Smooth muscle cell of the brain vasculature (primary cell): ENCODE measurements around the gene ADGRV1.

ENCODE experiments used
- DNase-seq: peaks from one replicate; pipeline ENCODE4 v3.0.0-alpha.2; 2012; ENCODE audit warnings: low read depth, low spot score

Gene ADGRV1

DNA sequence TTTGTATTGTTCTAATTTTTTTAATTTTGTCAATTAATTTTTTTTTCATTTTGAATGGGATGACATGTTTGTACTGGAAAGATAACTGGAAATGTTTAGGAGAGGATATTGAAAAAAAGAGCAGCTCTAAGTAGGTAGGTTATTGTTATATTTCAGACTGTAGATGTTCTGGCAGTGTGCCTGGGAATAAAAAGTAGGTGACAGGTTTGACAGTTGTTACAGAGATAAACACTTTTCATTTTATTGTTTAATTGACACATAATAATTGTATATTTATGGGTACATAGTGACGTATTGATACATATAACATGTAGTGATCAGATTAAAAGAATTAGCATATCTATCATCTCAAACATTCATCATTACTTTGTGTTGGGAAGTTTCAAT lies 545.5 kb downstream of the ADGRV1 start:
- DNase-seq: no peak

- DNase-seq: no peak
Measured at GRCh38 chr5:91106842-91107511, 548.4 kb downstream of the ADGRV1 start.

DNA sequence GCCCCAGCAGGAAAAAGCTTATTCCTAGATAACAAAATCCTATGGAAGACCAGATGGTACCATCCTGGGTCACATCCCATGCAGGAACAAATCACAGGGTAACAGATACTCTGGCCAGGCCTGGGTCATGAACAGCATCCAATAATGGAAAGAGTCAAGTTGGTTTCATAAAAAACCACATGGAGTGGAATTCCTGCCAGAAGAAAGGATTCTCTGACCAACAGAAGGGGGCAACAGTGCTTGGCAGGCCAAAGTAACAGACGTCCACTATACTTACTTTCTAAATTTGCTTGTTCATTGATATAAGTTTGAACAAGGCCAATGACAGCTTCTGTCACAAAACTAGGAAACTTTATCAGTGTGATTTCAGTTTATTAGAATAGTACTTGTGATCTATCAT lies 551.0 kb downstream of the ADGRV1 start:
- no peak for DNase-seq

GRCh38 chr5:91110686-91111085 lies 552.1 kb downstream of the ADGRV1 start:
- DNase-seq: no peak

DNA sequence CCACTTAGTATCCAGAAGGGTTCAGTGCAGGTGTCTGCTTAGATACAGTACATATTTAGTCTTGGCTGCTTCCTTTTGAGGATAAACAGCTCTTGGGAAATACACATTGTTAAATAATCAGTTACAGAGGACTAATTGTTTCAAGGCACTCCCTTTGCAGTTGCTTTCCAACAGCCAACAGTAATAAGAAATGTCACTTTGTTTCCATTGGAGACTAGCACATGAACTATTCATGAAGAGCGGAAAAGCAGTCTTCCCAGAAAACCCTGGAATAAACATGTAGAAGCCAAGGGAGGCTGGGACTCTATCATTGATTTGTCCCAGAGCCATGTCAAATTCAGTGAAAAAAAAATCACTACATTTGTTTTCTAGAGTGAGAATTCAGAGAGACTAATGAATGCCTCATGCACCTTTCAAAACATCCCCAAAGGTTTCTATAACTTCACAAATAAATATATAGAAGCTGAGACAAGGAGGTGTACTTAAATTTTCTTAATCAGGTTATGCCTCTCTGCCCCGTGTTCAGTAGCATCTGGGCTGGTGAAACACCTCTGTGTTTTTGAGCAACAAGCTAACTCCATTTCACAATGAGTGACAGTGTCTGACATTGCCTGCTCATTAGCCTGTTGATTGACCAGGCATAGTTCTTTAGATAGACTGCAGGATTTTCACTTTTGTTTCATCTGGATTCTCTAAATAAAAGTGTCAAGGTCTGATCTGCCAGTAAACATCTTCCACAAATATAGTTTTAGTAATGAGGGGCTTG lies 553.1 kb downstream of the ADGRV1 start:
- no peak for DNase-seq

DNA sequence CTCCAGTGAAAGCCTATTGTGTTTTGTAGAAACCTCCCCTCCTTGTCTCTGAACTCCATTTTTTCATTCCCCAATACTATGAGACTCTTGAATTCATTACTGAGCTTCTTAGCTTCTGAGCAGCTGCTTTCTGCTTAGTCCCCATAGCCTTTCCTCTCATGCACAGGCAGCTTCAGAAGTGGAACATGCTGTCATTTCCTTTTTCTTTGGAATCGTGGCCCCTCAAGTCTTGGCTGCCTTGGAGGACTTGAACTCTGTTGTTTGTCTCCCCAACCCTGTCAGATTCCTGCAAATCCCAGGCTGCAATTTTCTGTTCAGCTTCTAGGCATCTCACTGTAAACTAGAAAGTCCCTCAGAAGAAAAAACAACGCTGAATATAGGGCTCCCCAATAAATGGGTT lies 556.1 kb downstream of the ADGRV1 start:
- no peak for DNase-seq

- no peak for DNase-seq
Measured at GRCh38 chr5:91118354-91118753, 559.8 kb downstream of the ADGRV1 start.

DNA sequence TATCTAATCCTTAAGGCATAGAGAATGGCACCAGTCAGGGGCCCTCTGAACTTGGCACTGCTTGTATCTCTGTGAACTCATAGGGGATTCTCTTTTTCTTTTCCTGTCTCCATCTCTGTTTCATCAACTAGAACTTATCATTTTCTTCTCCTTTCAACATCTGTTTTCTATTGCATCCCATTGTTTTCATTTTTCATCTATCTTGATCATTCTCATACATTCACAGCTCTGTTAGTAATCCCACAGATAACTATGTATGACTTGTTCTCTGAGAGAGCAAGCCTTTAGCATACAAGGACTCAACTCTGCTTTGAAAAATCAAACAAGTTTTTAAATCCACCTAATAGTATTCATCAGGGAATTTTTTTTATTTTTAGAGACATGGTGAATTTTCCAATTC lies 560.2 kb downstream of the ADGRV1 start:
- no peak for DNase-seq

- DNase-seq: no peak
Measured at GRCh38 chr5:91119217-91119616, 560.6 kb downstream of the ADGRV1 start.

DNA sequence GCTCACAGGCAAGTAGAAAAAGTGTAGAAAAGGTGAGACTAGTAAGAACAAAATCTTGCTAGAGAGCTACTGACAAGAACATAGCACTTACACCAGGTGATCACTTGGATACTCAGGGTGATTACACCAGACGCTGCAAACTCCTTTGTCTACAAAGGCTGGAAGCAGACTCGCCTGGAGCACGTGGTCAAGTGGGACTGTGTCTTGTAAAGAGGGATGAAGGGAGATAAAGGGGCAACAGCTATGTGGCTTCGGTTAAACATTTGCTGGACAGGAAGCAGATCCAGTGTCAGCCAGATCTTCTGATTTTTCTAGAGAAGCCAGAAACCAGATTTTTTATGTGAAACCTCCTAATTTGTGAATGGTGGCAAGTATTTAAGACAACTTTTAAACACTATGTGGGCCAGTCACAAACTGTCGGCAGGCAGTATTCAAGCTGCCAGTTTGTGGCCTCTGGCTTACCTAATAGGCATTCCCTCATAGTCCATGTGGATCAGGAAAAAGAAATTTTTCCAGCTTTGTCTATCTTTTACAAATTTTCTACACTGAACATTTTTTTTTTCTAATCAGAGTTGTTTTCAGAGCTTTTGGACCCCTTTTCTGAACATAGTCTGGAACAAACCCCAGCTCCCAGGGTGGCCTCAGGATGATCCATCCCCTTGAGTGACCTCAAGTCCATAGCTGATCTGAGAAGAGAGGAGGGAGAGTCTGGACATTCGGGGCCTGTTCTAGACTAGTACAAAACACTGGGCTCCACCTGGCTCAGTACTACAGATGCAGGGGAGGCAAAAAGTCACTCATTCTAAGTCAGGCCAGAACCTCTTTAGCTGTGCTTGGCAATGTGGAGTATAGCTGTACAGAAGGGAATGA lies 561.6 kb downstream of the ADGRV1 start:
- DNase-seq: no peak

DNA sequence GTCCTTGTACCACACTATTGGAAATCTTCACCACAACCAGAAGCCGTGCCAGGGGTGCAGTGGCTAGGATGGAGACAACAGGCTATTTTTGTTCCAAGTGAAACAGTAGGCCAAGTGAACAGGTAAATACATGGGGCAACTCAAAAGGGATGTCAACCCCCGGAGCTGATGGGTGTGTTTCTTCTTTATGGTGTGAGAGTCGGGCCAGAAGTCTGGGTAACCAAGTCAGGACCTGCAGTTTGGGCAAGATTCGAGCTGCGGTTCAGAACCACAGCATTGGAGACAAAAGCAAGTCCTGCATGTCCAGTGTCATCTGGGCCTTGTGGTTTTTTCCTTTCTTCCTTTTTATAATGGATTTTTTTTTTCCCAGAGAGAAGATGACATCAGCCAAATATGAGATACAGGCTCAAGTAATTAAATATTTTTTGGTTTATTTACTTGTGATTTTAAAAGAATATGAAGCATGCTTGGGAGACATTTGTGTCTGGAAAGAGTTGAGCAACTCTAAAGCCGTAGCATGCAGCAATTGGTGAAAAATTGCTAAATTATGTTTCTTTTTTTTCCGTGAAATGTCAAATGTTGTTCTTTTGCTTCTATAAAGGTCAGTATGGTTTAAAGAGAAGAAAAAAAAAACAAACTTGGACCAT lies 562.9 kb downstream of the ADGRV1 start:
- DNase-seq: no peak

- no peak for DNase-seq
Measured at GRCh38 chr5:91122651-91123050, 564.1 kb downstream of the ADGRV1 start.

GRCh38 chr5:91123291-91123690 lies 564.7 kb downstream of the ADGRV1 start:
- DNase-seq: no peak

GRCh38 chr5:91123901-91124300 lies 565.3 kb downstream of the ADGRV1 start:
- DNase-seq: no peak

GRCh38 chr5:91125916-91126315 lies 567.3 kb downstream of the ADGRV1 start:
- no peak for DNase-seq

- peak; percentile 46 for DNase-seq
Measured at GRCh38 chr5:91126448-91126847, 567.9 kb downstream of the ADGRV1 start.

GRCh38 chr5:91126888-91127287 lies 568.3 kb downstream of the ADGRV1 start:
- no peak for DNase-seq

DNA sequence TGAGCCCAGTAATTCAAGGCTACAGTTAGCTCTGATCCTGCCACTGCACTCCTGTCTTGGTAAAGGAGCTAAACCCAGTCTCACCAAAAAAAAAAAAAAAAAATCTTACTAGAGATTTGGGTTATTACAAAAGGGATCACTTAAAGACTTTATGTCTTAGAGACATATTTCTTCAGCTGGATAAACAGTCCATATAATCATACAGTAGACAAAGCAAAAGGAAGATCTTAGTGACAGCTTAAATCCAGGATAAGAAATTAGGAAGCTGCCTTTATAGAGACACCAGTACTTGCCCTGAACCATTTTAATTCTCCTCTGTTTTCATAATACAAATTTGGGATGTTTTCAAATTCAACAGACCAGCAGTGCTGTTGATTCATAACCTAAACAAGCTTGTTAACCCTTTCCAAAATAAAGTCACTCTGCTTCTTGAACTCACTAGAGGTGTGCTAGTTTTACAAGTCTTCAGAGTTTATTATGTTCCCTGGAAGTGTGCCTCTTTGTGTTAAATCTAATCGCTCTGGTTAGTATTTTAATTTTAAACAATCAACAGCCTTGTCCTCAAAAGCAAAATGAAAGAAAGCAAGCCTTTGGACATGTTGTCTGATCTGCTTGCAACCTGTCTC lies 569.0 kb downstream of the ADGRV1 start:
- DNase-seq: no peak

- DNase-seq: no peak
Measured at GRCh38 chr5:91128604-91129003, 570.0 kb downstream of the ADGRV1 start.

DNA sequence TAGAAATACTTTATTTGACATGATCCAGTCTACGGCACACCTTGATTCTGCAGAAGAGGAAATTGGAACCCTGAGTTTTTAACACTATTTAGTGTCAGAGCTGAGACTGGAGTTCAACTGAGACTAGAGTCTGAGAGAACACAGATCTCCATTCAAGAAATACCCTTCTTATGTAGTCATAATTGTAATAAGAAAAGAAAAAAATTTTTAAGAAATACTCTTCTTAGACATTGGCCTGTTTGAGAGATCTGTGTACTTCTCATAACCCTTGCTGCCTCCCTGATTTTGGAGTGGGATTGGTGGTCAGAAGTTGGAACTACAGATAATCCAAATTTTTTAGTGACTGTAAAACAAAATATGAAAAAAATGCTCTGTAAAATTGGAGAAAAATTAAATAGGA lies 571.2 kb downstream of the ADGRV1 start:
- DNase-seq: no peak

- no peak for DNase-seq
Measured at GRCh38 chr5:91130759-91131158, 572.2 kb downstream of the ADGRV1 start.
